Heart left ventricle (tissue), 16 donors: ENCODE results near the gene APP. TPM values are rescaled to one million over a fixed set of nuclear protein-coding genes. Genes with fewer than 3 reads are reported as not detected.

Experiments
- ATAC-seq, 4 donors: fragments of 200-7000 bp; cut with Tn5 transposase; one replicate each; pipeline ENCODE4 v1.9.1; 2020 to 2022; ENCODE audit warnings: moderate library complexity in 4 of 4, mild to moderate bottlenecking in 3 of 4, moderate number of reproducible peaks in 1 of 4
- DNase-seq, 5 donors: peaks; one replicate each; pipeline ENCODE4 v3.0.0-alpha.2; 2020
- H3K27ac ChIP-seq, 12 donors: fragments of 200-600 bp; sonication (generic) in 4 of 12; one replicate each; pipeline versions ENCODE4 v1.5.0 to v1.8.0; 2016 to 2022; ENCODE audit warnings: mild to moderate bottlenecking in 2 of 12
- H3K27me3 ChIP-seq, 9 donors: fragments of 200-600 bp; sonication (generic) in 2 of 9; one replicate each; pipeline versions ENCODE4 v1.5.1 to v1.8.0; 2016 to 2022; ENCODE audit warnings: mild to moderate bottlenecking in 3 of 9
- H3K36me3 ChIP-seq, 9 donors: fragments of 200-600 bp; sonication (generic) in 2 of 9; one replicate each; pipeline versions ENCODE4 v1.5.0 to v1.8.0; 2018 to 2022; ENCODE audit warnings: mild to moderate bottlenecking in 2 of 9
- H3K4me1 ChIP-seq, 12 donors: fragments of 200-600 bp; sonication (generic) in 4 of 12; one replicate each; pipeline versions ENCODE4 v1.5.0 to v1.8.0; 2016 to 2022; ENCODE audit warnings: mild to moderate bottlenecking in 3 of 12
- H3K4me3 ChIP-seq, 12 donors: fragments of 200-600 bp; sonication (generic) in 4 of 12; one replicate each; pipeline versions ENCODE4 v1.5.0 to v1.8.0; 2017 to 2022; ENCODE audit warnings: mild to moderate bottlenecking in 9 of 12, moderate library complexity in 4 of 12
- H3K9me3 ChIP-seq, 12 donors: fragments of 200-600 bp; sonication (generic) in 4 of 12; one replicate each; pipeline versions ENCODE4 v1.5.0 to v1.8.0; 2016 to 2022; ENCODE audit warnings: mild to moderate bottlenecking in 1 of 12
- CTCF ChIP-seq, 12 donors: fragments of 200-600 bp; sonication (generic) in 4 of 12; IDR thresholded peaks; one replicate each; pipeline versions ENCODE4 v1.5.0 to v1.8.0; 2018 to 2022; ENCODE audit warnings: antibody characterized with exemption in 12 of 12, mild to moderate bottlenecking in 5 of 12
- POLR2A ChIP-seq, 2 donors: fragments of 450-650 bp; IDR thresholded peaks; one replicate each; pipeline ENCODE4 v1.6.1; 2017; ENCODE audit warnings: antibody characterized with exemption in 2 of 2, mild to moderate bottlenecking in 2 of 2, moderate library complexity in 2 of 2
- WGBS, 4 donors: extraction: QIAGEN DNeasy Blood & Tissue Kit in 2 of 4; methylation state at CpG; one replicate each; pipeline versions ENCODE4 v1.1.5 to v1.1.7; 2013 to 2018; 5-methylcytosine and 5-hydroxymethylcytosine counted together
- intact Hi-C, 10 donors: fragments of 100-400 bp; cut with DNase I; formaldehyde crosslinking; loops; one replicate each; pipeline versions ENCODE4 v1.11.1 to v1.14.2; 2022
- polyA plus RNA-seq, 2 donors: library from polyadenylated mRNA; stranded (reverse); fragments of 200-250 nt; gene quantifications; one replicate each; pipeline ENCODE4 v1.2.3, GENCODE V29; 2013
- total RNA-seq, 9 donors: library from RNA; depleted of rRNA in 2 of 9; stranded (reverse); fragments of >200 nt in 2 of 9; fragmentation: NEBNext Ultra II Directional in 3 of 9; extraction: Animal tissue kit (Norgen Biotek cat#: 25700) in 3 of 9; gene quantifications; one replicate each; pipeline versions ENCODE4 v1.1.0 to v1.2.4, GENCODE V29; 2016 to 2023
- donor health status: ischemic (EF 13 %, LVEDD 7.1; RV severe dilation, severe dysfunction).
- donor health status: healthy with polysubstance abuse.
- donor health status: DM: no; HTN: yes; CAD: no.
- donor health status: DM: no; HTN: no; CAD: no.
- donor health status: ischemic (EF 25% LVEDD 6.9; RV normal size, moderate dysfunction).
- donor health status: ischemic (EF 25% LVEDD 5.7; RV mildly dilated, moderate dysfunction).
- donor health status: healthy.
- donor health status: DM: yes; HTN: yes; CAD: no.
- donor health status: ischemic (EF 35%, LVEDD 5.7; RV mildly dilated, moderate dysfunction).
- donor health status: nonischemic (EF 11% LVEDD 7.7; RV severe dilation, severe dysfunction).
- donor health status: DM: yes; HTN: yes; CAD: no.
- donor health status: PGD.
- donor health status: ischemic (EF 29% LVEDD 5.4; RV normal size, mild dysfunction).
- donor health status: nonischemic (EF 23%, LVEDD 6.1; RV moderate dilation, normal function).

Gene APP
- total and polyA plus RNA-seq, 11 donors: 103 to 467 (median 373) TPM

GRCh38 chr21:25949701-25950100 is 220.9 kb downstream of the APP start:
- Histone ChIP-seq H3K4me3 (no peak overlapping the region), H3K27ac (no peak overlapping the region), H3K9me3 (peaks cover 0 to 8% (median 2%) of the 10 kb centered on the region in 12 donors), H3K36me3 (peaks cover 0 to 44% (median 23%) of the 10 kb centered on the region in 9 donors), H3K4me1 (peaks cover 0 to 9% (median 0%) of the 10 kb centered on the region in 12 donors), H3K27me3 (no peaks in the 10 kb centered on the region)
- ATAC-seq (no peak), DNase-seq (no peak)
- no peak for TF ChIP-seq POLR2A (IDR thresholded peaks at IDR 0.05)
- no peak for TF ChIP-seq CTCF (IDR thresholded peaks at IDR 0.05)
- WGBS, 4 donors: 0% methylated on average over 1 of the region's 1 CpG
- intact Hi-C loops: no loop called here

- WGBS, 4 donors: 56 to 70% (median 68%) methylated on average over 3 of the region's 3 CpGs
- Histone ChIP-seq H3K27ac (peak overlapping the region in 7 of 12 donors; percentile 14 to 50 (median 35)), H3K36me3 (peaks cover 0 to 23% (median 0%) of the 10 kb centered on the region in 9 donors), H3K4me1 (peaks cover 0 to 24% (median 5%) of the 10 kb centered on the region in 12 donors), H3K27me3 (no peaks in the 10 kb centered on the region), H3K4me3 (no peak overlapping the region), H3K9me3 (peaks cover 0 to 8% (median 2%) of the 10 kb centered on the region in 12 donors)
- peak; percentile 50 to 82 (median 68) for ATAC-seq
- intact Hi-C loops: no loop called here
- TF ChIP-seq POLR2A (IDR thresholded peaks at IDR 0.05) (no peak), CTCF (IDR thresholded peaks at IDR 0.05) (no peak)
- DNase-seq: no peak
Observed at GRCh38 chr21:25944672-25945213, 225.8 kb downstream of the APP start.

DNA sequence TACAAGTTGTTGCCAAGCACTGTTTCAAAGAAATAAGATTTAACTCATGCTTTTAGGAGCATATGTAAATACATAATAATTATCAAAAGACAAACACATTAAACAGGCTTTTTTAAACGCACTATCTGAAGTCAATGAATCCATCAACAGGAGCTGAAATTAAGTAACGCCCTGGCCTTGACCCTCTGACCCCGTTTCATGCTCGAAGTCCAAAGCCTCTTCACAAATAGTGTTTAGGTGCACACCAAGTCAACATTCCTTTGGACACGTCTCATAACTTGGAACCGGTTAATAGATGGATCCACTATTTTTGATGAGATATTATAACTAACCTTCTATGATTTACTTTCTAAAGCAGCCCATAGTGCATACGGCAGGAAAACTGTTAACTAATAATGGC is 226.5 kb downstream of the APP start:
- Histone ChIP-seq H3K4me3 (no peak overlapping the region), H3K4me1 (peaks cover 0 to 31% (median 11%) of the 10 kb centered on the region in 12 donors), H3K27me3 (no peaks in the 10 kb centered on the region), H3K9me3 (peaks cover 0 to 8% (median 2%) of the 10 kb centered on the region in 12 donors), H3K36me3 (peaks cover 0 to 18% (median 0%) of the 10 kb centered on the region in 9 donors), H3K27ac (peak overlapping the region in 5 of 12 donors; percentile 27 to 50 (median 36))
- intact Hi-C loops: no loop called here
- TF ChIP-seq CTCF (IDR thresholded peaks at IDR 0.05) (no peak), POLR2A (IDR thresholded peaks at IDR 0.05) (no peak)
- DNase-seq: no peak
- peak in 1 of 4 donors; percentile 37 for ATAC-seq
- WGBS, 4 donors: 67 to 82% (median 80%) methylated on average over 7 of the region's 7 CpGs

DNA sequence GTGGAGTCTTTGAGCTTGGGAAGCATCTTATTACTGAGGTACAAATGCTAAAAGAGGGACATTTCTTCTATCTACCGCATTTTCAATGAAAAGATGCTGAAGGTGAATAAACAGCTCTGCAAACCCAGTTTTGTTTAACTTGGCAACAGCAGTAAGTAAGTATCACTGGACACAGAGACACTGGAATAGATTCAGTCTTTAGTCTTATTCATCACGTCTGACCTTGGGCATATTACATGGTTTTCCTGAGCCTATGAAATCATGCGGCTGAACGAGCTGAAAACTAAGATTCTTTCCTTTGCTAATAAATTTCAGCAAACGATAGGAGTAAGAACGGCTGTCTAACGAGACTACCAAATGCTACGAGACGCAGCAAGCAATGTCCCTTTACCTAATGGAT is 228.4 kb downstream of the APP start:
- Histone ChIP-seq H3K27me3 (no peaks in the 10 kb centered on the region), H3K4me1 (peaks cover 3 to 50% (median 23%) of the 10 kb centered on the region in 12 donors), H3K4me3 (no peak overlapping the region), H3K27ac (peak overlapping the region in 1 of 12 donors; percentile 5), H3K9me3 (peaks cover 0 to 8% (median 2%) of the 10 kb centered on the region in 12 donors), H3K36me3 (peaks cover 0 to 18% (median 0%) of the 10 kb centered on the region in 9 donors)
- intact Hi-C loops: no loop called here
- no peak for TF ChIP-seq CTCF (IDR thresholded peaks at IDR 0.05)
- no peak for TF ChIP-seq POLR2A (IDR thresholded peaks at IDR 0.05)
- WGBS, 4 donors: 80 to 85% (median 82%) methylated on average over 9 of the region's 9 CpGs
- ATAC-seq (peak in 3 of 4 donors; percentile 31 to 64 (median 41)), DNase-seq (no peak)
